ENCODE measurements around the gene CLDN22. TPM values are rescaled to one million over a fixed set of nuclear protein-coding genes. Genes with fewer than 3 reads are reported as not detected.

CLDN22 gene
- not detected in 2 replicates for total RNA-seq (2014; rRNA removed; shearing (Covaris generic); ENCODE audit: low replicate concordance)

- in situ Hi-C loops (cut with HindIII; ENCODE audit: low pct_unique_long_range_greater_than_20kb, low sequenced_read_pairs), result no loop called here
- no peak for DNase-seq (ENCODE audit: low read depth)
Measured at GRCh38 chr4:183320211-183321059, at the start of gene CLDN22. TSS of gene CLDN22 (minus strand) at chr4:183320276. CDS start at chr4:183320218, 58 bp downstream.

- in situ Hi-C loops (cut with HindIII; ENCODE audit: low pct_unique_long_range_greater_than_20kb, low sequenced_read_pairs), result no loop called here
- no peak for DNase-seq (ENCODE audit: low read depth)
Measured at GRCh38 chr4:183369073-183369472, 49.0 kb upstream of the CLDN22 start.

GRCh38 chr4:183366206-183366835, 46.2 kb upstream of the CLDN22 start:
- in situ Hi-C loops (cut with HindIII; ENCODE audit: low pct_unique_long_range_greater_than_20kb, low sequenced_read_pairs), result no loop called here
- DNase-seq (ENCODE audit: low read depth), result no peak

- in situ Hi-C loops (cut with HindIII; ENCODE audit: low pct_unique_long_range_greater_than_20kb, low sequenced_read_pairs), result no loop called here
- DNase-seq (ENCODE audit: low read depth), result no peak
Measured at GRCh38 chr4:183364025-183364424, 43.9 kb upstream of the CLDN22 start.

- no peak for DNase-seq (ENCODE audit: low read depth)
Measured at GRCh38 chr4:183362916-183363542, 43.0 kb upstream of the CLDN22 start.

GRCh38 chr4:183362036-183362435, 42.0 kb upstream of the CLDN22 start:
- DNase-seq (ENCODE audit: low read depth), result no peak
- in situ Hi-C loops (cut with HindIII; ENCODE audit: low pct_unique_long_range_greater_than_20kb, low sequenced_read_pairs), result no loop called here

More at GRCh38 chr4:183362916-183363542, 43.0 kb upstream of the CLDN22 start:
- in situ Hi-C loops (cut with HindIII; ENCODE audit: low pct_unique_long_range_greater_than_20kb, low sequenced_read_pairs), result no loop called here

GRCh38 chr4:183360161-183360919, 40.3 kb upstream of the CLDN22 start:
- in situ Hi-C loops (cut with HindIII; ENCODE audit: low pct_unique_long_range_greater_than_20kb, low sequenced_read_pairs), result no loop called here
- DNase-seq (ENCODE audit: low read depth), result no peak

- in situ Hi-C loops (cut with HindIII; ENCODE audit: low pct_unique_long_range_greater_than_20kb, low sequenced_read_pairs), result no loop called here
- DNase-seq (ENCODE audit: low read depth), result no peak
Measured at GRCh38 chr4:183358215-183358755, 38.2 kb upstream of the CLDN22 start.

GRCh38 chr4:183356931-183357675, 37.0 kb upstream of the CLDN22 start:
- DNase-seq (ENCODE audit: low read depth), result no peak
- in situ Hi-C loops (cut with HindIII; ENCODE audit: low pct_unique_long_range_greater_than_20kb, low sequenced_read_pairs), result no loop called here

GRCh38 chr4:183356173-183356830, 36.2 kb upstream of the CLDN22 start:
- in situ Hi-C loops (cut with HindIII; ENCODE audit: low pct_unique_long_range_greater_than_20kb, low sequenced_read_pairs), result no loop called here
- DNase-seq (ENCODE audit: low read depth), result no peak

GRCh38 chr4:183355405-183355804, 35.3 kb upstream of the CLDN22 start:
- in situ Hi-C loops (cut with HindIII; ENCODE audit: low pct_unique_long_range_greater_than_20kb, low sequenced_read_pairs), result no loop called here

GRCh38 chr4:183354219-183354618, 34.1 kb upstream of the CLDN22 start:
- in situ Hi-C loops (cut with HindIII; ENCODE audit: low pct_unique_long_range_greater_than_20kb, low sequenced_read_pairs), result no loop called here

More at GRCh38 chr4:183355405-183355804, 35.3 kb upstream of the CLDN22 start:
- peak; percentile 37 for DNase-seq (ENCODE audit: low read depth)

GRCh38 chr4:183353557-183353956, 33.5 kb upstream of the CLDN22 start:
- in situ Hi-C loops (cut with HindIII; ENCODE audit: low pct_unique_long_range_greater_than_20kb, low sequenced_read_pairs), result no loop called here
- DNase-seq (ENCODE audit: low read depth), result no peak

More at GRCh38 chr4:183354219-183354618, 34.1 kb upstream of the CLDN22 start:
- no peak for DNase-seq (ENCODE audit: low read depth)

GRCh38 chr4:183352546-183352945, 32.5 kb upstream of the CLDN22 start:
- in situ Hi-C loops (cut with HindIII; ENCODE audit: low pct_unique_long_range_greater_than_20kb, low sequenced_read_pairs), result no loop called here
- no peak for DNase-seq (ENCODE audit: low read depth)

GRCh38 chr4:183350317-183351071, 30.4 kb upstream of the CLDN22 start:
- in situ Hi-C loops (cut with HindIII; ENCODE audit: low pct_unique_long_range_greater_than_20kb, low sequenced_read_pairs), result no loop called here

GRCh38 chr4:183349673-183350072, 29.6 kb upstream of the CLDN22 start:
- DNase-seq (ENCODE audit: low read depth), result no peak

More at GRCh38 chr4:183350317-183351071, 30.4 kb upstream of the CLDN22 start:
- DNase-seq (ENCODE audit: low read depth), result no peak

More at GRCh38 chr4:183349673-183350072, 29.6 kb upstream of the CLDN22 start:
- in situ Hi-C loops (cut with HindIII; ENCODE audit: low pct_unique_long_range_greater_than_20kb, low sequenced_read_pairs), result no loop called here

All from Caki2 (cell line).